Psoas muscle (tissue), 8 donors: ENCODE data around the gene TMEM184A. TPM values are rescaled to one million over a fixed set of nuclear protein-coding genes. Genes with fewer than 3 reads are reported as not detected.

ENCODE experiments used
- ATAC-seq, 4 donors: fragments of 200-7000 bp; cut with Tn5 transposase; one replicate each; pipeline ENCODE4 v1.9.1; 2020; ENCODE audit warnings: moderate library complexity in 3 of 4, mild to moderate bottlenecking in 2 of 4
- DNase-seq, 2 donors: peaks; one replicate each; pipeline ENCODE4 v3.0.0-alpha.2; 2020
- H3K27ac ChIP-seq: fragments of 200-600 bp; one replicate; pipeline ENCODE4 v1.8.0; 2022
- H3K27me3 ChIP-seq, 3 donors: fragments of 200-600 bp in 1 of 3; one replicate each; pipeline versions ENCODE4 v1.6.1 to v1.8.0; 2013 to 2022; ENCODE audit warnings: low read length in 2 of 3, mild to moderate bottlenecking in 2 of 3, moderate library complexity in 1 of 3; ENCODE audit not compliant: insufficient read depth in 3 of 3
- H3K36me3 ChIP-seq, 2 donors: fragments of 200-600 bp in 1 of 2; one replicate each; pipeline versions ENCODE4 v1.6.1 to v1.8.0; 2013 to 2022; ENCODE audit warnings: low read depth in 1 of 2, mild to moderate bottlenecking in 1 of 2, moderate library complexity in 1 of 2; ENCODE audit not compliant: insufficient read depth in 1 of 2
- H3K4me1 ChIP-seq: fragments of 200-600 bp; one replicate; pipeline ENCODE4 v1.8.0; 2022
- H3K4me3 ChIP-seq: fragments of 200-600 bp; one replicate; pipeline ENCODE4 v1.8.0; 2022; ENCODE audit warnings: mild to moderate bottlenecking
- H3K9me3 ChIP-seq: fragments of 200-600 bp; one replicate; pipeline ENCODE4 v1.8.0; 2022
- WGBS, 3 donors: extraction: QIAGEN DNeasy Blood & Tissue Kit; methylation state at CpG; one replicate each; pipeline versions ENCODE4 v1.1.6 to v1.1.7; 2013; 5-methylcytosine and 5-hydroxymethylcytosine counted together
- intact Hi-C, 2 donors: fragments of 100-400 bp; cut with DNase I; formaldehyde crosslinking; loops; one replicate each; pipeline versions ENCODE4 v1.11.0 to v1.14.2; 2022
- polyA plus RNA-seq, 3 donors: library from polyadenylated mRNA; stranded (reverse); fragments of 200-250 nt; gene quantifications; one replicate each; pipeline ENCODE4 v1.2.3, GENCODE V29; 2013
- total RNA-seq, 4 donors: library from RNA; stranded (reverse); fragmentation: NEBNext Ultra II Directional in 2 of 4; extraction: Animal tissue kit (Norgen Biotek cat#: 25700) in 2 of 4; gene quantifications; one replicate each; pipeline versions ENCODE4 v1.2.1 to v1.2.4, GENCODE V29; 2021 to 2023
- TF ChIP-seq, protein P1 (sequence below): fragments of 200-600 bp; IDR thresholded peaks from one replicate; pipeline ENCODE4 v1.8.0; 2022; ENCODE audit warnings: antibody characterized with exemption
- donor health status: healthy with polysubstance abuse.
- donor health status: DM: no; HTN: no; CAD: no; lungs with moderate emphysema.
- donor health status: Bipolar disorder and iron deficiency.
- donor health status: healthy.
- donor health status: DM: yes; HTN: yes; CAD: no.
- donor health status: DM: no; HTN: no; CAD: no.
- donor health status: DM: no; HTN: no; CAD: no.
- donor health status: DM: yes; HTN: yes; CAD: no.

Gene TMEM184A
- total and polyA plus RNA-seq, 7 donors: 0.40 to 6.0 (median 2.8) TPM

DNA sequence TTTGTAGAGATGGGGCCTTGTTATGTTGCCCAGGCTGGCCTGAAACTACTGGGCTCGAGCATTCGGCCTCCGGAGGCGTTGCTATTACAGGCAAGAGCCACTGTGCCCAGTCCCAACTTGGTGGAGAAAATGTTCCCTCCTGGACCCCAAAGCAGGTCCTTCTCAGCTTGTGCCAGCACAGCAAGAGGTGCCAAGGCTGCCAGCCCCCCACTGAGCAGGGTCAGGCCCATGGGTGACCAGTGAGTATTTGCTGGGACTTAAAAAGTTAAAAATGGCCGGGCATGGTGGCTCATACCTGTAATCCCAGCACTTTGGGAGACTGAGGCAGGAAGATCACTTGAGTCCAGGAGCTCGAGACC, 20.9 kb downstream of the TMEM184A start:
- H3K4me3 ChIP-seq: no peak overlapping the region
- intact Hi-C loops: no loop called here
- ATAC-seq (no peak), DNase-seq (no peak)
- peak overlapping the region; percentile 99 for H3K27ac ChIP-seq
- peaks cover 57% of the 10 kb centered on the region for H3K4me1 ChIP-seq
- H3K9me3 ChIP-seq: no peaks in the 10 kb centered on the region
- TF ChIP-seq, protein P1, sequence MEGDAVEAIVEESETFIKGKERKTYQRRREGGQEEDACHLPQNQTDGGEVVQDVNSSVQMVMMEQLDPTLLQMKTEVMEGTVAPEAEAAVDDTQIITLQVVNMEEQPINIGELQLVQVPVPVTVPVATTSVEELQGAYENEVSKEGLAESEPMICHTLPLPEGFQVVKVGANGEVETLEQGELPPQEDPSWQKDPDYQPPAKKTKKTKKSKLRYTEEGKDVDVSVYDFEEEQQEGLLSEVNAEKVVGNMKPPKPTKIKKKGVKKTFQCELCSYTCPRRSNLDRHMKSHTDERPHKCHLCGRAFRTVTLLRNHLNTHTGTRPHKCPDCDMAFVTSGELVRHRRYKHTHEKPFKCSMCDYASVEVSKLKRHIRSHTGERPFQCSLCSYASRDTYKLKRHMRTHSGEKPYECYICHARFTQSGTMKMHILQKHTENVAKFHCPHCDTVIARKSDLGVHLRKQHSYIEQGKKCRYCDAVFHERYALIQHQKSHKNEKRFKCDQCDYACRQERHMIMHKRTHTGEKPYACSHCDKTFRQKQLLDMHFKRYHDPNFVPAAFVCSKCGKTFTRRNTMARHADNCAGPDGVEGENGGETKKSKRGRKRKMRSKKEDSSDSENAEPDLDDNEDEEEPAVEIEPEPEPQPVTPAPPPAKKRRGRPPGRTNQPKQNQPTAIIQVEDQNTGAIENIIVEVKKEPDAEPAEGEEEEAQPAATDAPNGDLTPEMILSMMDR: no peak
- WGBS, 3 donors: 59 to 68% (median 62%) methylated on average over 6 of the region's 6 CpGs
- H3K36me3 ChIP-seq: peaks cover 0 to 18% of the 10 kb centered on the region in 2 donors
- no peaks in the 10 kb centered on the region for H3K27me3 ChIP-seq

DNA sequence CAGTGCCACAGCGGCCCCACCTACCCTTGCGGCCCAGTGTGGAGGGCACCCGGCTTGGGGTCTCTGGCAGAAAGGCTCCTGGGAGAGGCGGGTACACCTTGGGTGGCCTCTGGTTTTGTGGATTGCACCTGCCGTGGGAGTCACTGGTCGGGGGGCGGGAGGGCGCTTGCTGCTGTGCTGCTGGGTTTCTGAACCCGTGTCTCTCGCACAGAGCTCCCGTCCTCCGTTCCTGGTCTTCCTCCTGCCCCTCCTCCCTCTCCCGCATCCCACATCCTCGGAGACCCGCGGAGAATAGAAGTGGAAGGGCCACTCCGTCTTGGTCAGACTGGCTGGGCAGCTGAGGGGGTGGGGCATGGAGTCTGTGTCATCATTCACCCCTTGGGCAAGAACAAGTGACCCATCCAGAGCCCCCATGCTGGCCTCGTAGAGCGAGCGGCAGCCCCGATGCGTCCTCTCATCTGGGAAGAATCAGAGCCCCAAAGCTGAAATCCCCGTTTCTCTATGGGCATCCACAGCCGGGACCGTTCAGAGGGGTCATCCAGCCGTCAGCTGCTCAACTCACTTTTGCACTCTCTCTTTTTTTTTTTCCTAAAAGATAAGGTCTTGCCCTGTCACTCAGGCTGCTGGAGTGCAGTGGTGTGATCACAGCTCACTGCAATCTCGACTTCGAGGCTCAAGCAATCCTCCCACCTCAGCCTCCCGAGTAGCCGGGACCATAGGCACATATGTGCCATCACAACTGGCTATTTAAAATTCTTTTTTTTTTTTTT, 21.5 kb downstream of the TMEM184A start:
- peaks cover 0 to 12% of the 10 kb centered on the region in 2 donors for H3K36me3 ChIP-seq
- peaks cover 57% of the 10 kb centered on the region for H3K4me1 ChIP-seq
- 80 to 85% (median 80%) methylated on average over 29 to 30 of the region's 30 CpGs for WGBS, 3 donors
- DNase-seq (peak; percentile 21 to 62), ATAC-seq (no peak)
- peak overlapping the region; percentile 78 for H3K4me3 ChIP-seq
- H3K9me3 ChIP-seq: no peaks in the 10 kb centered on the region
- H3K27ac ChIP-seq: peak overlapping the region; percentile 99
- TF ChIP-seq, protein P1: no peak
- intact Hi-C loops: loop anchor here in 1 of 2 donors (5.0 kb wide), 1 partner anchor 33 kb away; no protein-coding TSS in a partner anchor
- no peaks in the 10 kb centered on the region for H3K27me3 ChIP-seq

DNA sequence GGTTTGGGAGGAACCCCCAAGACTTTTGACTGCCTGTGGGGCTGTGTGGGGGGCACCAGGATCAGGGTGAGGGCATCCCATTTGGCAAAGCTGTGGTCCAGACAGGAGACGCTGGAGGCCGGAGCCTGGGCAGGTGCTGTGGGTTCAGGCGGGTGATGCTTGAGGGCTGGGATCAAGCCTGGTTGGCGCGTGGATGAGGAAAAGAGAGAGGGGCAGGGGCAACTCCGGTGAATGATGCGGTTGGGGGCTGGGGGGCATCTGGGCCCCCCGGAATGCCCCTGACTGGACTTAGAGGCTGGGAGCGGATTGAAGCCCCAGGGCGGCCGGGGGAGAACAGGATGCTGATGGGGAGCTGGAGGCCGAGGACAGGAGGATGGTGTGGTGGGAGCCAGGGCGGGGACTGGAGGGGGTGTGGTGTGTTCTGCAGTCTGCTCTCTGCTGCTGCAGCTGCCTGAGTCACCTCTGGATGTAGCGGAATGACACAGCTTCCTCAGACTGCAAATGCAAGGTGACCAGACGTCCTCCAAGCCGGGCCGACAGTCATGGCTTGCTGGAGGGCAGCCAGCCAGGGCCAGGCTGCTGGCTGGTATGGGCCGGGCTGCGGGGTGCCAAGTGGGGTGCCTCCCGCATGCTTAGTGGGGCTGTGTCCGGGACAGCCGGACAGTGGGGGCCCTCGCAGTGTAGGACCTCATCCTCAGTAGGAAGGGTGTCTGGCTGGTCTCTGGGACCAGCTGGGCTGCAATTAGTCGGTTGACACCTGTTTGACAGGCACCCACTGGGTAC, 22.3 kb downstream of the TMEM184A start:
- Histone ChIP-seq H3K36me3 (peaks cover 0 to 7% of the 10 kb centered on the region in 2 donors), H3K4me3 (peak overlapping the region; percentile 78), H3K27me3 (no peaks in the 10 kb centered on the region), H3K27ac (peak overlapping the region; percentile 99), H3K4me1 (peaks cover 53% of the 10 kb centered on the region), H3K9me3 (no peaks in the 10 kb centered on the region)
- DNase-seq: peak; percentile 82 to 92
- TF ChIP-seq, protein P1: no peak
- intact Hi-C loops: loop anchor here (1.0 to 5.0 kb wide), 2 partner anchors 20 to 34 kb away; no protein-coding TSS in a partner anchor
- ATAC-seq: peak; percentile 52 to 73 (median 67)
- WGBS, 3 donors: 49 to 59% (median 58%) methylated on average over 21 to 24 of the region's 24 CpGs

DNA sequence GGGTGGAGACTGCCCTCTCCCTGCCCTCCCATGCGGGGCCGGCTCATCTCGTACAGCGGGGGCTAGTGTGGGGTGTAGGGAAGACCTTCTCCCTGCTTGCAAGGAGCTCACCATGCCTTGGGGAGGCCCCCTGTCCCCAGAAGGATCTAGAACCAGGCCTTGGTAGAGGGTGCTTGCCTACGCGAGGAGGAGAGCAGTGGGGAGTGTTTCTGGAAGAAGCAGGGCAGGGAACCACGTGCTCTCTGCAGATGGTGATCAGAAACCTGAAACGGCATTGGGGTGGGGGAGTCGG, 22.8 kb downstream of the TMEM184A start:
- TF ChIP-seq, protein P1: no peak
- Histone ChIP-seq H3K27ac (peak overlapping the region; percentile 99), H3K36me3 (peaks cover 0 to 7% of the 10 kb centered on the region in 2 donors), H3K9me3 (no peaks in the 10 kb centered on the region), H3K4me3 (peak overlapping the region; percentile 78), H3K4me1 (peaks cover 48% of the 10 kb centered on the region), H3K27me3 (no peaks in the 10 kb centered on the region)
- 38 to 41% (median 40%) methylated on average over 9 of the region's 9 CpGs for WGBS, 3 donors
- intact Hi-C loops: loop anchor here (1.0 to 5.0 kb wide), 2 partner anchors 20 to 34 kb away; no protein-coding TSS in a partner anchor
- DNase-seq (no peak), ATAC-seq (no peak)
